ENCODE results near the gene CHRNA7. TPM values are rescaled to one million over a fixed set of nuclear protein-coding genes. Genes with fewer than 3 reads are reported as not detected.

The CHRNA7 gene
- total RNA-seq = 0.81 and 1.1 TPM in 2 replicates

DNA sequence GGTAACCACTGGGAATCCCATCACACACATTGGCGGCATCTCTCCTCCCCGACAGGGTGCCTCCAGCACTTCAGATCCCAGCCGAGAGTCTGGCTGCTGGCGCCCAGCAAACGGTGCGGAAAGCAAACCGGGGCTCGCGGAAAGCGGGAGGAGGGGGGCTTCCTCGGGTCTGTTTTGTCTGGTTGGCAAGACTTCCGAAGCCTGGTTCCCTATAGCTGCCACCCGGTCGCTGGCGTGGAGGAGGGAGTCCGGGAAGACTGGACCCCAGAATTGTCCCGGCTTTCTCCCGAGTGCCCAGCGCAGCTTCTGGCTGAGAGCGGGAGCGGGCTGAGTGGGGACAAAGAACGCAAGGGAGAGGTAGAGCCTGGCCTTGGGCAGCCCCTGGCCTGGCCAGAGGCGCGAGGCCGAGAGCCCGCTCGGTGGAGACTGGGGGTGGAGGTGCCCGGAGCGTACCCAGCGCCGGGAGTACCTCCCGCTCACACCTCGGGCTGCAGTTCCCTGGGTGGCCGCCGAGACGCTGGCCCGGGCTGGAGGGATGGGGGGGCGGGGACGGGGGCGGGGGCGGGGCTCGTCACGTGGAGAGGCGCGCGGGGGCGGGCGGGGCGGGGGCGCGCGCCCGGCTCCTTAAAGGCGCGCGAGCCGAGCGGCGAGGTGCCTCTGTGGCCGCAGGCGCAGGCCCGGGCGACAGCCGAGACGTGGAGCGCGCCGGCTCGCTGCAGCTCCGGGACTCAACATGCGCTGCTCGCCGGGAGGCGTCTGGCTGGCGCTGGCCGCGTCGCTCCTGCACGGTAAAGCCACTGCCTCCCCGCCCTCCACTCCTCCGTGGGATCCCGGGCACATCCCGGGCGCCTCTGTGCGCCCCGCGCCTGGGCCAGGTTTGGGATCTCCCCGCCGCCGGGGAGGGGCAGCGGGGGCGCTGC, at the start of gene CHRNA7:
Gene CHRNA7 (plus strand): TSS at position 654 of the 920 bp plus-strand sequence. CDS start 80 bp downstream, at position 734.

Other genes starting within 250 kb of the CHRNA7 start
- 0.16 and 0.19 TPM in 2 replicates for gene OTUD7A, start 159.8 kb upstream of the CHRNA7 start, total RNA-seq